ENCODE data around the gene WAPL. TPM values are rescaled to one million over a fixed set of nuclear protein-coding genes. Genes with fewer than 3 reads are reported as not detected.

The WAPL gene
- total and polyA plus RNA-seq, 2 of the 8 experiments (the other 6 are each of a cell fraction or from before 2014, with no cell fraction given), result 12.8 to 48.1 TPM

DNA sequence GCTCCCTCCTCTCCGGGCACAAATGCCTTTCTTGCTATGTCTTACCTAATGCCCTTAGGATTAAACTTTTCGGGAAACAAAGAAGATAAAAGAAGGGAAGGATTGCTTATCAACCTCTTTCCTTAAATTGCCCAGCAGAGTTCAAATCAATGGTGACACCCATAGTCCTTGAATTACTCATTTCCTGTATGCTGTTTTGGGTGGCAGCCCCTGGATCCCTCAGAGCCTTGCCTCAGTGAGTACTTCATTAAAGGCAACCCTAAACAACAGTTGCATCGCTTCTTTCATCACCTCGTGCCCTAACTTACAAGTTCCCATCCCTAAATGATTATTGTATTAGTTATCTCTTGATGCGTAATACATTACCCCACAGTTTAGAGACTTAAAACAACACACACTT, 31.6 kb upstream of the WAPL start:
- Histone ChIP-seq H3K4me2 (ENCODE audit: insufficient read depth in 1 of 2, low read depth in 2 of 2, low read length in 2 of 2) (no peak overlapping the region), H3K9me3 (ENCODE audit: insufficient read depth in 2 of 2, low read depth in 1 of 2, low read length in 1 of 2) (no peaks in the 10 kb centered on the region), H3K23me2 (ENCODE audit: low read depth, low read length) (no peaks in the 10 kb centered on the region), H3K4me3 (ENCODE audit: extremely low read depth in 1 of 4, insufficient read depth in 2 of 4, low read depth in 3 of 4, low read length in 4 of 4) (no peak overlapping the region), H3K23ac (ENCODE audit: insufficient read length) (no peak overlapping the region), H2AFZ (ENCODE audit: low read length) (no peak overlapping the region), H4K20me1 (replicated peaks in 1 of 2; ENCODE audit: control insufficient read depth in 1 of 2, insufficient read depth in 2 of 2, low read length in 2 of 2) (no peaks in the 10 kb centered on the region), H3K18ac (ENCODE audit: extremely low read depth, low read length) (no peak overlapping the region), H3K4me1 (replicated peaks in 1 of 4; ENCODE audit: control insufficient read depth in 3 of 4, insufficient read depth in 4 of 4, low read length in 3 of 4) (peaks cover 0 to 6% (median 4%) of the 10 kb centered on the region in 4 experiments; a peak in 5 of 7 replicates), H3K9ac (replicated peaks in 1 of 4; ENCODE audit: extremely low read depth in 1 of 4, low read depth in 3 of 4, low read length in 3 of 4) (no peak overlapping the region), H2BK120ac (replicated peaks; ENCODE audit: low read depth, low read length) (no peak overlapping the region), H3K27ac (ENCODE audit: low read depth, low read length) (no peak overlapping the region), H2AK5ac (ENCODE audit: low read depth, low read length) (no peak overlapping the region), H4K8ac (ENCODE audit: extremely low read depth, insufficient read depth, low read length) (peak overlapping the region; percentile 22; the same call in 1 of the 2 replicates), H3K14ac (ENCODE audit: insufficient read length) (no peak overlapping the region), H3K79me1 (ENCODE audit: low read depth, low read length) (no peaks in the 10 kb centered on the region), H3K56ac (replicated peaks; ENCODE audit: insufficient read length, low read depth, low read length) (no peak overlapping the region), H2BK20ac (ENCODE audit: low read length) (no peak overlapping the region), H3K27me3 (replicated peaks in 1 of 4; ENCODE audit: control insufficient read depth in 3 of 4, extremely low read depth in 1 of 4, insufficient read depth in 3 of 4, low read length in 3 of 4) (no peaks in the 10 kb centered on the region), H2BK15ac (ENCODE audit: low read length) (no peak overlapping the region), H3K36me3 (ENCODE audit: control insufficient read depth in 2 of 4, insufficient read depth in 4 of 4, low read length in 3 of 4) (no peaks in the 10 kb centered on the region), H4K91ac (replicated peaks; ENCODE audit: insufficient read length, low read length) (no peak overlapping the region), H3K79me2 (ENCODE audit: control insufficient read depth in 1 of 2, insufficient read depth in 2 of 2, low read length in 2 of 2) (no peaks in the 10 kb centered on the region), H4K5ac (ENCODE audit: insufficient read length, low read depth, low read length) (no peak overlapping the region), H3K4ac (replicated peaks; ENCODE audit: insufficient read length, low read depth, low read length) (no peak overlapping the region), H2BK12ac (ENCODE audit: low read depth, low read length) (no peak overlapping the region), H2BK5ac (ENCODE audit: low read depth, low read length) (no peak overlapping the region)
- POLR2A ChIA-PET (ENCODE audit: partially characterized antibody), result no interaction called here
- 65% methylated on average over 5 of the region's 5 CpGs; no CpG with 5 or more reads in 1 of the 2 experiments for WGBS, 2 experiments (ENCODE audit: extremely low coverage in 1 of 2, insufficient coverage in 1 of 2, insufficient read length in 1 of 2, insufficient replicate concordance in 2 of 2, low coverage in 1 of 2, low lambda C conversion rate in 2 of 2, missing lambda C conversion rate in 1 of 2)
- DNase-seq (ENCODE audit: low read depth in 1 of 2, low spot score in 2 of 2) (no peak), FAIRE-seq (no peak)
- CTCF ChIA-PET (ENCODE audit: partially characterized antibody), result interaction anchor here (1.1 to 1.6 kb wide), 2 partner anchors 32 to 204 kb away, joined by 3 to 7 read pairs; no protein-coding TSS in a partner anchor
- TF ChIP-seq KDM4A (IDR thresholded peaks at IDR 0.05; ENCODE audit: low read depth, low read length, severe bottlenecking) (no peak), POU5F1 (IDR thresholded peaks at IDR 0.05; ENCODE audit: low read depth, low read length) (no peak), HDAC6 (IDR thresholded peaks at IDR 0.05; ENCODE audit: low read depth, low read length) (no peak), POLR2AphosphoS5 (IDR thresholded peaks at IDR 0.05; ENCODE audit: low read depth, low read length) (no peak), BCL11A (IDR thresholded peaks at IDR 0.05; ENCODE audit: low read depth in 2 of 2, low read length in 2 of 2) (no peak), RFX5 (IDR thresholded peaks at IDR 0.05; ENCODE audit: borderline replicate concordance, low read depth, low read length) (no peak), KDM1A (IDR thresholded peaks at IDR 0.05; ENCODE audit: borderline replicate concordance, low read length) (no peak), SP2 (IDR thresholded peaks at IDR 0.05; ENCODE audit: low read length) (no peak), ATF3 (IDR thresholded peaks at IDR 0.05; ENCODE audit: insufficient read depth, low read depth, low read length) (no peak), MAX (IDR thresholded peaks at IDR 0.05) (no peak), CTBP2 (IDR thresholded peaks at IDR 0.05; ENCODE audit: borderline replicate concordance, insufficient read depth, insufficient read length, low read length) (no peak)
- TF ChIP-seq, protein P1, sequence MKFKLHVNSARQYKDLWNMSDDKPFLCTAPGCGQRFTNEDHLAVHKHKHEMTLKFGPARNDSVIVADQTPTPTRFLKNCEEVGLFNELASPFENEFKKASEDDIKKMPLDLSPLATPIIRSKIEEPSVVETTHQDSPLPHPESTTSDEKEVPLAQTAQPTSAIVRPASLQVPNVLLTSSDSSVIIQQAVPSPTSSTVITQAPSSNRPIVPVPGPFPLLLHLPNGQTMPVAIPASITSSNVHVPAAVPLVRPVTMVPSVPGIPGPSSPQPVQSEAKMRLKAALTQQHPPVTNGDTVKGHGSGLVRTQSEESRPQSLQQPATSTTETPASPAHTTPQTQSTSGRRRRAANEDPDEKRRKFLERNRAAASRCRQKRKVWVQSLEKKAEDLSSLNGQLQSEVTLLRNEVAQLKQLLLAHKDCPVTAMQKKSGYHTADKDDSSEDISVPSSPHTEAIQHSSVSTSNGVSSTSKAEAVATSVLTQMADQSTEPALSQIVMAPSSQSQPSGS (IDR thresholded peaks at IDR 0.05; ENCODE audit: low read length), result no peak

All from H1 (cell line).